Measurements from ENCODE around the gene CUL9.
A peak's percentile ranks its signal among the peaks of the same experiment; 100 is the strongest.

Gene CUL9

DNA sequence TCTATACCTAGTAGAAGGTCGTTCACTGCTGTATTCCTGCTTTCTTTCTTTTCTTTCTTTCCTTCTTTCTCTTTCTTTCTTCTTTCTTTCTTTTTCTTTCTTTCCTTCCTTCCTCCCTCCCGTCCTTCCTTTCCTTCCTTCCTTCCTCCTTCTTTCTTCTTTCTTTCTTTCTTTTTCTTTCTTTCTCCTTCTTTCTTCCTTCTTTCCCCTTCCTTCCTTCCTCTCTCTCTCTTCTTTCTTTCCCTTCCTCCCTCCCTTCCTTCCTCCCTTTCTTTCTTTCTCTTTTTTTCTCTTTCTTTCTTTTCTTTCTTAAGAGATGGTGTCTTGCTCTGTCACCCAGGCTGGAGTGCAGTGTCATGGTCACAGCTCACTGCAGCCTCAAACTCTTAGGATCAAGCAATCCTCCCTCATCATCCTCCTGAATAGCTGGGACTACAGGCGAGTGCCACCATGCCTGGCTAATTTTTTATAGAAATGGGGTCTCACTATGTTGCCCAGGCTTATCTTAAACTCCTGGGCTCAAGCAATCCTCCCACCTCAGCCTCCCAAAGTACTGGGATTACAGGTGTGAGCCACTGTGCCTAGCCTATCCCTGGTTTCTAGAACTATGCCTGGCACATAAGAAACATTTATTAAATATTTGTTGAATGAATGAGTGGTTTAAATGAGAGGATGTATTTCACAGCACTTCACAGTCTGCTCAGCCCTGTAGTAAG lies 49.9 kb downstream of the CUL9 start:
- WGBS: 74% methylated on average over 3 of the region's 3 CpGs
- H3K27me3 ChIP-seq (ENCODE audit: insufficient read depth, low read length): peaks cover 27% of the 10 kb centered on the region
- H3K4me3 ChIP-seq (ENCODE audit: low read length): no peak overlapping the region

DNA sequence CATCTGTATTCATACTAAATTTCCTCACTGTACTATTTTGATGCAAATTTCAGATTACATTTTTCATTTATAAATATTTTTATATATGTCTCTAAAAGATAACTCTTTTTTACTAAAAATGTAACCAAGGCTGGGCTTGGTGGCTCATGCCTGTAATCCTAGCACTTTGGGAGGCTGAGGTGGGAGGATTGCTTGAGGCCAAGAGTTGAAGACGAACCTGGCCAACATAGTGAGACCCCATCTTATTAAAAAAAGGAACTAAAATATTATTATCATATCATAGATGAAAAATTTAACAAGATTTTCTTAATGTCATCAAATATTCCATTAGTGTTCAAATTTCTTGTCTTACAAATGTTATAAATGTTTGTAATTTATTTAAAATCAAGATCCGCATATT lies 53.8 kb downstream of the CUL9 start:
- Histone ChIP-seq H3K36me3 (ENCODE audit: insufficient read depth, low read length) (no peaks in the 10 kb centered on the region), H3K9ac (ENCODE audit: low read depth, low read length) (no peak overlapping the region), H3K4me1 (ENCODE audit: insufficient read depth, low read length) (no peaks in the 10 kb centered on the region), H3K27me3 (ENCODE audit: insufficient read depth, low read length) (peaks cover 43% of the 10 kb centered on the region), H3K9me3 (ENCODE audit: insufficient read depth, low read depth, low read length) (no peaks in the 10 kb centered on the region), H3K4me3 (ENCODE audit: low read length) (no peak overlapping the region), H3K27ac (ENCODE audit: low read depth, low read length) (no peak overlapping the region)
- WGBS: 90% methylated on average over 1 of the region's 2 CpGs

More for the DNA sequence above, 49.9 kb downstream of the CUL9 start:
- no peak overlapping the region for H3K9ac ChIP-seq (ENCODE audit: low read depth, low read length)
- H3K4me1 ChIP-seq (ENCODE audit: insufficient read depth, low read length): no peaks in the 10 kb centered on the region
- H3K27ac ChIP-seq (ENCODE audit: low read depth, low read length): no peak overlapping the region
- no peaks in the 10 kb centered on the region for H3K9me3 ChIP-seq (ENCODE audit: insufficient read depth, low read depth, low read length)
- no peaks in the 10 kb centered on the region for H3K36me3 ChIP-seq (ENCODE audit: insufficient read depth, low read length)

DNA sequence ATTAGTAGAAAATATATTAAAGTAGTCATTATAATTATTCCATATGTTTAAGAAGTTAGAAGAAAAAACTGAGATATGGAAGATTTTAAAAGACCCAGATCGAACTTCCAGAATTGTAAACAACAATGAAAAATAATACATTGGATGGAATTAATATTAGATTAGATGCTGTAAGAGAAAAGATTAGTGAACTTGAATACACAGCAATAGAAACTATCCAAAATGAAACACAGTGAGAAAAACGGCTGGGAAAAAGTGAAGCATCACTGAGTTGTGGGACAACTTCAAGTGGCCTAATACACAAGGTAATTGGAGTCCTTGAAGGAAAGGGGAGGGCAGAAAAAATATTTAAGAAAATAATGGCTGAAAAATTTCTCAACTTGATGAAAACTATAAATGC lies 57.1 kb downstream of the CUL9 start:
- H3K9me3 ChIP-seq (ENCODE audit: insufficient read depth, low read depth, low read length): no peaks in the 10 kb centered on the region
- 78% methylated on average over 1 of the region's 2 CpGs for WGBS
- no peak overlapping the region for H3K4me3 ChIP-seq (ENCODE audit: low read length)
- H3K4me1 ChIP-seq (ENCODE audit: insufficient read depth, low read length): no peaks in the 10 kb centered on the region
- H3K27me3 ChIP-seq (ENCODE audit: insufficient read depth, low read length): peaks cover 60% of the 10 kb centered on the region
- no peak overlapping the region for H3K9ac ChIP-seq (ENCODE audit: low read depth, low read length)
- H3K36me3 ChIP-seq (ENCODE audit: insufficient read depth, low read length): no peaks in the 10 kb centered on the region
- no peak overlapping the region for H3K27ac ChIP-seq (ENCODE audit: low read depth, low read length)

DNA sequence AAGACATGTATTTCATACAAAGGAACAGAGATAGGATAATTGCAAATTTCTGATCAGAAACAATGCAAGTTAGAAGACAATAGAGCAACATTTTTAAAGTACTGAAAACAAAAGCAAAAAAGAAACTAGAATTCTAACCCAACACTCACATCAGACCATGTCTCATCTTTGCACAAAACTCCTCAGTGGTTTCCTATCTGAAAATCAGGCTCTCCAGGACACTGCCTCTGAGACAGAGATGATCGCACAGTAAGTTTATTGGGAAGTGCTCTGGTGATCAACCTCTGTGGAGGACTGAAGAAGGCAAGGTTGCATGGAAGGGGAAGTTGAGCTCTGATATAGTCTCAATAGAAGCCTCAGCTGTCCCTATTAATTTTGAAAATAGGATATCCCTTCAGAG lies 59.0 kb downstream of the CUL9 start:
- Histone ChIP-seq H3K4me1 (ENCODE audit: insufficient read depth, low read length) (no peaks in the 10 kb centered on the region), H3K27me3 (ENCODE audit: insufficient read depth, low read length) (peaks cover 79% of the 10 kb centered on the region), H3K36me3 (ENCODE audit: insufficient read depth, low read length) (no peaks in the 10 kb centered on the region), H3K4me3 (ENCODE audit: low read length) (no peak overlapping the region), H3K9me3 (ENCODE audit: insufficient read depth, low read depth, low read length) (no peaks in the 10 kb centered on the region), H3K9ac (ENCODE audit: low read depth, low read length) (no peak overlapping the region), H3K27ac (ENCODE audit: low read depth, low read length) (no peak overlapping the region)
- WGBS: 82% methylated on average over 1 of the region's 1 CpG

DNA sequence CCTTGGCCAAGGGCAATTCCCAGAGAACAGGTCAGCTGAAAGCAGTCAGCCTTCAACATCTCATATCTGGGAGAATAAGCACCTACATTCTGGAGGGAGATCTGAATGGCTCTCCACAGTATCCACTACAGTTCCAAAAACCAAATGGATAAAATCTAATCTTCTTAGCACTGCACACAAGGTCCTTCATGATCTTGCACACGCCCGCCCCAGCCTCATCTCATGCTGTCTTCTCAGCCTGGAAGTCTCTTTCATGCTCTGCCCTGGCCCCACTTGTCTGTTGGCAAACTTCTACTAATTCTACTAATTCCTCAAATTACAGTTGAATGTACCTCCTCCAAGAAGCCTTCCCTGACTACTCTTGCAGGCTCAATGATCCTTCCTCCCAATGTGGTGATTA lies 59.5 kb downstream of the CUL9 start:
- no peaks in the 10 kb centered on the region for H3K36me3 ChIP-seq (ENCODE audit: insufficient read depth, low read length)
- 79% methylated on average over 2 of the region's 2 CpGs for WGBS
- peaks cover 83% of the 10 kb centered on the region for H3K27me3 ChIP-seq (ENCODE audit: insufficient read depth, low read length)
- H3K4me3 ChIP-seq (ENCODE audit: low read length): no peak overlapping the region
- no peak overlapping the region for H3K9ac ChIP-seq (ENCODE audit: low read depth, low read length)
- H3K9me3 ChIP-seq (ENCODE audit: insufficient read depth, low read depth, low read length): no peaks in the 10 kb centered on the region
- no peak overlapping the region for H3K27ac ChIP-seq (ENCODE audit: low read depth, low read length)
- peaks cover 3% of the 10 kb centered on the region; the same call in 1 of the 2 replicates for H3K4me1 ChIP-seq (ENCODE audit: insufficient read depth, low read length)

DNA sequence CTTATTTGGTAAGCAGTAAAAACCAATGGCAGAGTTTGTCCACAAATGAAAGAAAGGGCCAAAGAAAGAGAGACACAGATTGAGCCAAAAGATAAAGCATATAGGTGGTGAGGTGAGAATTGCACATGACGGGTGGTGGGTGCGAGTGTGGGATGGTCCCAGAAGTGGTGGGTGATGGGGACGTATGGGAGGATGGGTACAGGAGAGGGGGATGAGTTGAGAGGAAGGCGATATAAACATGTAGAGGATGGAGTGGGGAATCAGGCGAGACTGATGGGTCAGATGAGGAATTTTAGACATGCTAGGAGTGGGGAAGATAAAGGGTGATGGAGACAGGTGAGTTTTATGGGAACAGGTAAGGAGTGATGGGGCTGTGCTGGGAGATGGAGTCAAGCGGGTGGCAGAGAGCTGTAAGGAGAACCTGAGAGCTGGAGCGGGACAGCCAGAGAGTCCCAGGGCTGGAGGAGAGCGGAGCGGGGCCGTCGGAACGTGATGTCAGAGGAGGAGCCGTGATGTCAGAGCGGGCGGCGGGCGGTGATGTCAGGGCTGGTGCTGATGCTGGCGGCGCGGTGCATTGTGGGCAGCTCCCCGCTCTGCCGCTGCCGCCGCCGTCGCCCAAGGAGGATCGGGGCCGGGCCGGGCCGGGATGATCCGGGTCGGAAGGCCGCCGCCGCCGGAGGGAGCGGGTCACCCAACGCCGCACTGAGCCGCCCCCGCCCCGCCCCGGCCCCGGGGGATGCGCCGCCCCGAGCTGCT lies 61.1 kb downstream of the CUL9 start, which contains the start of gene TTBK1:
Gene TTBK1, plus strand, starts transcription at position 574 of the 756 bp plus-strand sequence. CDS start 3,180 bp downstream, outside the sequence.
- Histone ChIP-seq H3K27me3 (ENCODE audit: insufficient read depth, low read length) (peaks cover 82% of the 10 kb centered on the region), H3K4me3 (ENCODE audit: low read length) (peak within 1 kb of the TSS; percentile 34), H3K36me3 (ENCODE audit: insufficient read depth, low read length) (no peaks in the 10 kb centered on the region), H3K9me3 (ENCODE audit: insufficient read depth, low read depth, low read length) (no peaks in the 10 kb centered on the region), H3K4me1 (ENCODE audit: insufficient read depth, low read length) (peaks cover 5% of the 10 kb centered on the region; the same call in 1 of the 2 replicates), H3K9ac (ENCODE audit: low read depth, low read length) (no peak within 1 kb of the TSS), H3K27ac (ENCODE audit: low read depth, low read length) (no peak within 1 kb of the TSS)
- 10% methylated on average over 47 of the region's 47 CpGs for WGBS

DNA sequence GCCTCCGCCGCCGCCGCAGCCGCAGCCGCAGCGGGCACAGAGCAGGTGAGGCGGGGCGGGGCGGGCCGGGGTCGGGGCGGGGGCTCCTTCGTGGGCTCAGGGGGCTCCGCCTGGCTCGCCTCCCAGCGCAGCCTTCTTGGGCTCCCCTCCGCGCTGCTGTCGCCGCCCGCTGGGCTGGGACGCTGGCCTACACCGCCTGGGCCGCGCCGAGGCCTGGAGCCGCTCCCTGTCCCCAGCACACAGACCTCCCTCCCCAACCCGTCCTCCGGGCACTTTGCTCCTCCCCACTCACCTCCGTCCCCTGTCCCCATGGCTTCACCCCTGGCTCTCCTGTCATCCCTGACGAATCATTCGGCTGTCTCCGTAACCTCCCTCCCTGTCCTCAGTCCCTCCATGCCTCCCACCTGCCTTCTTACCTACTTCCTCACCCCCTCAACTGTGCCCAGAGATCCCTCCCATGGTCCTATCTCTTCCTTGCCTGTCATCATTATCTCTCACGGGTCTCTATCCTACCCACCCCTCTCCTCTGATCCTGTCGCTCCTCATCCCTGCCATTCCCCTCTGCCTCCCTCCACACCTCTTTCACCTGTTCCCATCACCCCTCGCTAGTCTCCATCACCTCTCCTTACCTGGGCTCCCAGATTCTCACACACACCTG lies 61.8 kb downstream of the CUL9 start:
- Histone ChIP-seq H3K9ac (ENCODE audit: low read depth, low read length) (no peak overlapping the region), H3K4me3 (ENCODE audit: low read length) (peak overlapping the region; percentile 34), H3K27me3 (ENCODE audit: insufficient read depth, low read length) (peaks cover 80% of the 10 kb centered on the region), H3K4me1 (ENCODE audit: insufficient read depth, low read length) (peaks cover 6% of the 10 kb centered on the region; the same call in 1 of the 2 replicates), H3K36me3 (ENCODE audit: insufficient read depth, low read length) (no peaks in the 10 kb centered on the region), H3K9me3 (ENCODE audit: insufficient read depth, low read depth, low read length) (no peaks in the 10 kb centered on the region), H3K27ac (ENCODE audit: low read depth, low read length) (no peak overlapping the region)
- WGBS: 9% methylated on average over 37 of the region's 37 CpGs

DNA sequence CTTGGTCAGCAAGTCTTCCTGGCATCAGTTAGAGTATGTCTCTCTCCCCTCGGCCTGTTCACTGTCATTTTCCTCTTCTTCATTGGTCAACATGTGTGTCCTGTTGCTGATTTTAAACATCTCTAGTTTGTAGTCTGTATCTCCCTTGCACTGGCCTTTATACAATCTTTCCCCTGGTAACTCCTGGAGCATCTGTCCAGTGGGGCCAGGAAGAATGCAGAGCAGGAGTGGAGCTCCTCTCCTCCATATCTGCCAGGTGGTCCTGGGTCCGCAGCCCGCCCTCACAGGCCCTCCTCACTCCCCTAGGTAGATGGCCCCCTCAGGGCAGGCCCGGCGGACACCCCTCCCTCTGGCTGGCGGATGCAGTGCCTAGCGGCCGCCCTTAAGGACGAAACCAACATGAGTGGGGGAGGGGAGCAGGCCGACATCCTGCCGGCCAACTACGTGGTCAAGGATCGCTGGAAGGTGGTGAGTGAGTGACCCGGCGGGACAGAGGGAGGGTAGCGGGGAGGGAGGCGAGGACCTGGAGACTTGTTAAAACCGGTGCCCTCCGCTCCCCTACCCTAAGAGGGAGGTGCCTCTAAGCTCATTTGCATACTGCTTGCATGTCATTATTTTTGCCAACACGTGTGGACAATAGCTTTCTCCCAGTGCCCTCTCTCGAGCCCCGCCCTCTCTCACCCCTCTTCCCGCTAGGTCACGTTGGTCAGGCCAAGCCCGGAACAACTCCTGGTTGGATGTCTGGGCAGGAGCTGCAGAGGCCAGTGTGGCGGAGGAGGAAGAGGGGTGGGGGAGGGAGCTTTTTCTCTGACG lies 64.5 kb downstream of the CUL9 start:
- peak overlapping the region; percentile 53 for H3K9ac ChIP-seq (ENCODE audit: low read depth, low read length)
- H3K36me3 ChIP-seq (ENCODE audit: insufficient read depth, low read length): no peaks in the 10 kb centered on the region
- peak overlapping the region; percentile 54 for H3K27ac ChIP-seq (ENCODE audit: low read depth, low read length)
- peaks cover 11% of the 10 kb centered on the region; the same call in 1 of the 2 replicates for H3K4me1 ChIP-seq (ENCODE audit: insufficient read depth, low read length)
- peaks cover 69% of the 10 kb centered on the region for H3K27me3 ChIP-seq (ENCODE audit: insufficient read depth, low read length)
- whole genome bisulfite sequencing: 2% methylated on average over 26 of the region's 27 CpGs
- no peaks in the 10 kb centered on the region for H3K9me3 ChIP-seq (ENCODE audit: insufficient read depth, low read depth, low read length)
- peak overlapping the region; percentile 79 for H3K4me3 ChIP-seq (ENCODE audit: low read length)

DNA sequence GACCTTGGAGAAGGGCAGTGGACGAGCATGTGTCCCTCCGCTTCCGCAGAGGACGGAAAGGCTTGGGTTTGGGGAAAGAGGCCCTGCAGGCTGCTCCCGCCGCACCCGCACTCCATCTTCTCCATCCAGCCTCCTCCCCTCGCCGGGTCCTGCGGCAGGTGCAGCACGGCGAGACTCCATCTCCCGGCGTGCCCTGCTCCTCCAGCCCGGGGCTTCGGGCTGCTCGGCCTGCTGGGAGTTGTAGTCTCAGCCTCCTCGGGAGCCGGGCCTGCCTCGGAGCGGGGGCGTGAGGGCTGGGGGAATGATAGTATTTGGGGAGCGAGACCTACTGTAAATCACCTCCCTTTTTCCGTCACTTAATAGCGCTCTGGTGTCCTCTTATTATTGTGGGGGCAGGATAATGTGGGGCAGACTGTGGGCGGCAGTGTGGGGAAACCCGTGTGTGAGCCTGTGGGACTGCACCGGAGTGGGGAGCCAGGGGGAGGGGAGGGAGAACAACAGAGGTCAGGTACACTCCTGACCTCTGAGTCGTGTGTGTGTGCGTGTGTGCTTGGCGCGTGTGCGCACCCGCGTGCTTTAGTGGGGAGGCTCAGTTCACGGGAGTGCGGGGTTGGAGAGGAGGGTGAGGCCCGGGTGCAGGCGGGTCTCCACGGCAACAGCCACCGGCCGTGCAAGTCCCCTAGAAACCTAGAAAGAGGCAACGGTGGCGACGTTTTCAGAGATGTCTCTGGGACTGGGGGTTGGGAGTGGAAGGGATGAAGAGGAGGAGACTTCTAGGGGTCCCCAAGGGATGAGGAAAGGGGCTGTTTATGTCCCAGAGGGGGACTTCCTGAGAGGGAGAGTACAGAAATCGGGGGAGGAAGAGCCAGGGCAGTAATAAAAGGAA lies 65.4 kb downstream of the CUL9 start:
- H3K27me3 ChIP-seq (ENCODE audit: insufficient read depth, low read length): peaks cover 65% of the 10 kb centered on the region
- H3K36me3 ChIP-seq (ENCODE audit: insufficient read depth, low read length): no peaks in the 10 kb centered on the region
- WGBS: 2% methylated on average over 44 of the region's 46 CpGs
- H3K4me3 ChIP-seq (ENCODE audit: low read length): peak overlapping the region; percentile 79
- H3K9me3 ChIP-seq (ENCODE audit: insufficient read depth, low read depth, low read length): no peaks in the 10 kb centered on the region
- 0 out of 2 replicates have a peak overlapping the region, but pooled peaks have one; percentile 53 for H3K9ac ChIP-seq (ENCODE audit: low read depth, low read length)
- peaks cover 11% of the 10 kb centered on the region; the same call in 1 of the 2 replicates for H3K4me1 ChIP-seq (ENCODE audit: insufficient read depth, low read length)
- H3K27ac ChIP-seq (ENCODE audit: low read depth, low read length): no peak overlapping the region

DNA sequence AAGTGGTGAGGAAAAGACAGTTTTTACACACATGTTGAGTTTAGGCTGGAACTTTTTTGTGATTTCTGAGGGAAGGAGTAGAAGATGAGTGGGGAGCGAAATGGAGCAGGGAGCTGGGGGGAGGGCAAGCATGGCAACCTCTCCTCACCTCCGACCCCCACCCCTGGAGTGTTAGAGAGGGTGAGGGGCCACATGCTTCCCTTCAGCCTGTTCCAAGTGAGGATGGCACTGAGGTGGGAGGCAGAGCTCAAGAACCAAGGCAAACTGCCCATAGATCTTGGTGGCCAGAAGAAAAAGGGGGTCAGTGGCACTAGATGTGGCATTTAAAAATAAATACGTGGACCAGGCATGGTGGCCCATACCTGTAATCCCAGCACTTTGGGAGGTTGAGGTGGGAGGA lies 66.1 kb downstream of the CUL9 start:
- Histone ChIP-seq H3K4me3 (ENCODE audit: low read length) (peak overlapping the region; percentile 79), H3K36me3 (ENCODE audit: insufficient read depth, low read length) (no peaks in the 10 kb centered on the region), H3K9me3 (ENCODE audit: insufficient read depth, low read depth, low read length) (no peaks in the 10 kb centered on the region), H3K27me3 (ENCODE audit: insufficient read depth, low read length) (peaks cover 57% of the 10 kb centered on the region), H3K4me1 (ENCODE audit: insufficient read depth, low read length) (peaks cover 11% of the 10 kb centered on the region; the same call in 1 of the 2 replicates), H3K9ac (ENCODE audit: low read depth, low read length) (no peak overlapping the region), H3K27ac (ENCODE audit: low read depth, low read length) (no peak overlapping the region)
- 81% methylated on average over 3 of the region's 3 CpGs for WGBS

All from HUES64 (cell line).